Stromal cell of bone marrow (primary cell): ENCODE results near the gene CCHCR1.

Experiments used
- DNase-seq: peaks from one replicate; pipeline ENCODE4 v3.0.0-alpha.2; 2012; ENCODE audit warnings: low read depth

The CCHCR1 gene

GRCh38 chr6:31162463-31163165, 5.0 kb upstream of the CCHCR1 start:
- DNase-seq, result no peak

- DNase-seq, result no peak
These were observed 3.9 kb upstream of the CCHCR1 start for GRCh38 chr6:31161216-31162126.

GRCh38 chr6:31158863-31159855, 1.6 kb upstream of the CCHCR1 start:
- no peak for DNase-seq

GRCh38 chr6:31158140-31158862, 699 bp upstream of the CCHCR1 start, which contains the start of gene TCF19:
TCF19 (plus strand) TSS chr6:31158589; CDS start chr6:31159470, 881 bp downstream.
- DNase-seq, result peak; percentile 98

DNA sequence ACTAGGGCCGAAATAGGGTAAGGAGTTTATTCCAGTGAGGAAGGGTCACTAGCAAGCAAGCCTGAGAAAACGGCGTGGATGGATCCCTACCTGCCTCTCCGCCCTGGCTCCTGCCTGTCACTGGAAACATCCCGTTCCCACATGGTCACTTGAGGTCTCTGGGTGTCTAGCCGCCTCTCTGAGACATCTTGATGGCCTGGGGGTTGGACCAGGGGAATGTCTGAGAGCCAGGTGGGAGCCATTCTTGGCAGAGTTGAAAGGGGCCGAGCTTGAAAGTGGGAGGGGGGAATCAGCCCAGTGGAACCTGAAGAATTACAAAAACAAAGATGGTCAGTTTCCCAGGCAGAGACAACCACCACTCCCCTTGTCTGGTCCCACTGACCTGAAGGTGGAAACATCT, 961 bp downstream of the CCHCR1 start:
- no peak for DNase-seq

DNA sequence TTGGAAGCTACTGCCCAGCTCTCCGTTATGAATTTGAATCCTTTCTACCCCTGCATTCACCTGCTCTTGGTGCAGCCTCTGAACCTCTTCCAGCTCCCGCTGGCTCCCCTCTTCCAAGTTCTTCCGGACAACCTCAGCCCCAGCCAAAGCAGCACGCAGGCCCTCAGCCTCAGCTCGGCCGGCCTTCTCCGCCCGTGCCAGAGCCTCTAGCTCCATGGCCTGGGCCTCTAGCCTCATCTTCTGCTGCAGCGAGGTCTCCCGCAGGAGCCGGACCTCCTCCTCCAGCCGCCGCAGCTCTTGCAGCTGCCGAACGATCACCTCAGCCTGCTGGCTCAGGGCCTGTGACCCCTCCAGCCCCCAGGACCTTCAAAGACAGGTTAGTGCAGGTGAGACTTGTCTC, 3.2 kb downstream of the CCHCR1 start:
- no peak for DNase-seq

DNA sequence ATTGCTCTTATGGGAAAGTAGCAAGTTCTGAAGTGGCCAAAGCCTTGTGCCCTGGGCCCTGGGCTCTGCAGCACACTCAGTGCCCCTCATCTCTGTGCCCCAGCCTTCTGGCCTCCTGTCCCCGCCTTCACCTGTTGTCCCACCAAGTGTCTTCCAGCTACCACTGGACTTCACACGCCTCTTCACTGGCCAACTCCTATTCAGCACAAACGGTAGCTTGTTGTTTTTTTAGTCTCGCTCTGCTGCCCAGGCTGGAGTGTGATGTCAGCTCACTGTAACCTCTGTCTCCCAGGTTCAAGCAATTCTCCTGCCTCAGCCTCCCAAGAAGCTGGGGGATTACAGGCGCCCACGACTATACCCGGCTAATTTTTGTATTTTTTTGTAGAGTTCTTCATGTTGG, 4.8 kb downstream of the CCHCR1 start:
- no peak for DNase-seq

GRCh38 chr6:31149827-31150447, 7.7 kb downstream of the CCHCR1 start:
- no peak for DNase-seq

DNA sequence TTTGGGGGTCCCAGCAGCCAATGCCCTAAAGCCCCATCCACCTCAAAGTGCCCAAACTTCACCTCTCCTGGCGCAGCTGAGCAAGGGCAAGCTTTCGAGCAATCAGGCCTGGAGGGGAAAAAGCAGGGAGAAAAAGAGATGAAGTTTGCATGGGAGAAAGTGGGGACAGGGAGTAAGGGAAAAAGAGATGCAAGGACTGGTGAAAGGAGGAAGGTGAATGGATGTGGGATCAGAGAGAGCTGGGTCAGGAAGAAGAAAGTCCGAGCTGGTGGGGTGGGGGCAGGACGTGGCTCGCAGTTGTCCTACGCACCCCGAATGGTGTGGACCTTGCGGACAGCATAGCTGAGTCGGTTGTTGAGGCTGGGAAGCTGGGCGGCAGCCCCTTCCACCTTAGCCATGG, 12.2 kb downstream of the CCHCR1 start:
- DNase-seq, result no peak

- DNase-seq, result no peak
These were observed 12.6 kb downstream of the CCHCR1 start for GRCh38 chr6:31144970-31145340.

DNA sequence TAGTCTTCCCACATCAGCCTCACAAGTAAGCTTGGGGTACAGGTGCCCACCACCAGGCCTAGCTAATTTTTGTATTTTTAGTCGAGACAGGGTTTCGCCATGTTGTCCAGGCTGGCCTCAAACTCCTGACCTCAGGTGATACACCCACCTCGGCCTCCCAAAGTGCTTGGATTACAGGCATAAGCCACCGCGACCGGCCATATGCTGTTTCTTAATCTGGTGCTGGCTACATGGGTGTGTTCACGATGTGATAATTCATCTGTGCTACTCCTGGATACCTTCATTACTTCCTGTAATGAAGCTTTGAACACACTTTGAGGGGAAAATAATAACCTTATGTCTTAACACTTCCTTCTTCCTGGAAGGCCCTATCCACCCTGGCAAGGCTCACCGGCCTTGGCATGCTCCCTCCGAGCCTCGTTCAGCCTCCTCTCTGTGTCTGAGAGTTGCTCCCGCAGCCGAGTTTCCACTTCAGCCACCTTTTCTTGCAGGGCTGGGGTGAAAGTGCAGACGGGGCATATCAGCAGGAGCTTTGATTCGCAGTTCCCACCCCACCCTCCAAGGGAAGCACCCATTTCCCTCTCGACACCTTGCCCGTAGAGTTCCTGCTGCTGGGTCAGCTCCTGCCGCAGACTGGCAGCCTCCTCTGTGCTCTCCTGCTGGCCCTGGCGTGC, 13.2 kb downstream of the CCHCR1 start:
- no peak for DNase-seq

DNA sequence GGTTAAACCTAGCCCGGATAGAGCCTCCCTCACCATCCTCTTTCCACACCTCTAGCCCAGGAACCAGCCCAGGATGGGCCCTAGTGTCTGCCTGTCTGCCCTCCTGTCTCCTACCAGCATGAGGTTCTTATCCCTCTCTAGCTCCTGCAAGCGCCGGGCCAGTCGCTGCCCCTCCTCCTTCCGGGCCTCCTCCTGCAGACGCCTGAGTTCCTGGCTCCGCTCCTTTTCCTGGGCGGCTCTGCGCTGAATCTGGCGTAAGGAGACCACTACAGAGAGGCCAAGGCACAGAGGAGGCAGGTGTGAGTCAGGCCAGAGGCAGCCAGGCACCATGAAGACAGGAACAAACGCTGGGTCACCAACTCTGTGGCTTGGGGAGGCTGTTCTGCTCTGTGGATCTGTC, 14.5 kb downstream of the CCHCR1 start:
- peak; percentile 36 for DNase-seq

GRCh38 chr6:31142361-31142761, 15.2 kb downstream of the CCHCR1 start:
- DNase-seq, result no peak

DNA sequence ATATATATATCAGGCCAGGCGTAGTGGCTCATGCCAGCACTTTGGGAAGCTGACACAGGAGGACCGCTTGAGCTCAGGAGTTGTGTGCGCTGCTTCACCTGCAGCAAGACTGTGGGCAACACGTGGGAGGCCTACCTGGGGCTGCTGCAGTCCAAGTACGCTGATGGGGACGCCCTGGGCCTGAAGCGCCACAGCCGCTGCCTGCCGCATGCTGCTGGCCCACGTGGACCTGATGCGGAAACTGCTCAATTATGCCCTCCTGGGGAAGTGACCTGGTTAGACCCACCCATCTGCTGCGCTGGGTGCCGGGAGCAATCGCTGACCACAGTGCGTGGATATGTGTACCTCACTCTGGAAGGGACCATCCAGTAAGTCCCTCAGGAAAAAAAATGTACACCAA, 17.0 kb downstream of the CCHCR1 start:
- DNase-seq, result no peak

GRCh38 chr6:31139599-31139998, 18.0 kb downstream of the CCHCR1 start:
- DNase-seq, result no peak

DNA sequence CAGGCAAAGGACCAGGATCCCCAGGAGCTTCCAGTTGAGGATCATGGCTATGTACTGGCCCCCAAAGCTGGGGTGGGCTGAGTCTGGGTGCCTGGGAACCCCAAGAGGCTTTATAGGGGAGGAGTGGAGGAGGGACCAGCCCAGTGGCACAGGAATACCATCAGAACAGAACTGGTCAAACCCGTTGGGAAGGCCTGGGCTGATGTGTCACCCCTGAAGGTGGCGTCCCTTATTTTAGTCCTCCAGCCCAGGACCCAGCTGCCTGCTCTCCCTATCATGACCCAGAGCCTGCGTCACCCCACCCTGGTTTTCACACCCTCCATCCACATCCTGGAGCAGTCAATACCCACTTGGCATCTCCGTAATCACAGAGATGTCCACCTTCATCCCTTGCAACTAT, 18.6 kb downstream of the CCHCR1 start, which contains the start of gene PSORS1C2:
Gene PSORS1C2, minus strand, starts transcription at position 85 of the 400 bp plus-strand sequence. Its CDS starts 40 bp downstream, at position 45.
- no peak for DNase-seq

GRCh38 chr6:31135710-31136109, 21.9 kb downstream of the CCHCR1 start:
- no peak for DNase-seq

DNA sequence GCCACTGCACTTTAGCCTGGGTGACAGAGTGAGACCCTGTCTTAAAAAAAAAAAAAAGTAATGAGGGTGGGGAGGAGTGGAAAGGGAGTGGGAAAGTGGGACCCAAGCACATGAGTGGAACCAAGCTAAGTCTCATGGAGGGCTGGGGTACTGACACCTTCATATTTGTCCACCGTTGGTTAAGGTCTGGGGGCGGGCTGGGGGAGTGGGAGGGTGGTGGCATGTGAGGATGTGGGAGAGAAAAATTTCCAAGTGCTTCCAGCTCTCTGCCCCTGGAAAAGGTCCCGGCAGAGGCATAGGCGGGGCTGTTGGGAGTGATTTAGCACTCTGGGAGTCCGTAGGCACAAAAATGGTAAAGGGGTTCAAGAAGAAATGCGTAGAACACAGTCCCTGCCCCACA, 24.8 kb downstream of the CCHCR1 start:
- no peak for DNase-seq

GRCh38 chr6:31131595-31131994, 26.0 kb downstream of the CCHCR1 start:
- no peak for DNase-seq

GRCh38 chr6:31130751-31131150, 26.9 kb downstream of the CCHCR1 start:
- no peak for DNase-seq
